ENCODE data around the gene RHOBTB3.
A peak's percentile ranks its signal among the peaks of the same experiment; 100 is the strongest.

RHOBTB3 gene

GRCh38 chr5:95823738-95824609, 92.8 kb downstream of the RHOBTB3 start:
- peak; percentile 77 for ATAC-seq

GRCh38 chr5:95824747-95825146, 93.6 kb downstream of the RHOBTB3 start:
- ATAC-seq: no peak
- TF ChIP-seq ZFP3 (CRISPR knock-in tag; IDR thresholded peaks at IDR 0.05) (no peak), POU6F1 (CRISPR knock-in tag; IDR thresholded peaks at IDR 0.05; ENCODE audit: borderline replicate concordance, low read depth) (no peak), TSHZ2 (CRISPR knock-in tag; IDR thresholded peaks at IDR 0.05) (no peak), CREB5 (CRISPR knock-in tag; IDR thresholded peaks at IDR 0.05; ENCODE audit: low read depth) (no peak), CSRNP3 (CRISPR knock-in tag; IDR thresholded peaks at IDR 0.05) (no peak), OSR1 (CRISPR knock-in tag; IDR thresholded peaks at IDR 0.05) (no peak), ZNF565 (CRISPR knock-in tag; conservative IDR thresholded peaks at IDR 0.05; ENCODE audit: low read depth) (no peak)

More at GRCh38 chr5:95823738-95824609, 92.8 kb downstream of the RHOBTB3 start:
- TF ChIP-seq OSR1 (CRISPR knock-in tag; IDR thresholded peaks at IDR 0.05) (no peak), CREB5 (CRISPR knock-in tag; IDR thresholded peaks at IDR 0.05; ENCODE audit: low read depth) (no peak), RARB (CRISPR knock-in tag; IDR thresholded peaks at IDR 0.05) (no peak), ZNF70 (CRISPR knock-in tag; IDR thresholded peaks at IDR 0.05) (no peak), ESRRG (CRISPR knock-in tag; IDR thresholded peaks at IDR 0.05) (no peak)

- no peak for ATAC-seq
- TF ChIP-seq RARB (CRISPR knock-in tag; IDR thresholded peaks at IDR 0.05): no peak
- no peak for TF ChIP-seq TCF4 (CRISPR knock-in tag; IDR thresholded peaks at IDR 0.05; ENCODE audit: borderline replicate concordance)
- TF ChIP-seq OSR1 (CRISPR knock-in tag; IDR thresholded peaks at IDR 0.05): no peak
- no peak for TF ChIP-seq ISL1 (CRISPR knock-in tag; IDR thresholded peaks at IDR 0.05)
These were observed 94.4 kb downstream of the RHOBTB3 start for GRCh38 chr5:95825495-95825894.

- no peak for ATAC-seq
- no peak for TF ChIP-seq ZNF8 (CRISPR knock-in tag; IDR thresholded peaks at IDR 0.05)
- no peak for TF ChIP-seq ZNF565 (CRISPR knock-in tag; conservative IDR thresholded peaks at IDR 0.05; ENCODE audit: low read depth)
- TF ChIP-seq ESRRG (CRISPR knock-in tag; IDR thresholded peaks at IDR 0.05): no peak
- TF ChIP-seq GLIS3 (CRISPR knock-in tag; IDR thresholded peaks at IDR 0.05): no peak
- no peak for TF ChIP-seq PATZ1 (CRISPR knock-in tag; IDR thresholded peaks at IDR 0.05; ENCODE audit: borderline replicate concordance)
- TF ChIP-seq POU6F1 (CRISPR knock-in tag; IDR thresholded peaks at IDR 0.05; ENCODE audit: borderline replicate concordance, low read depth): no peak
- no peak for TF ChIP-seq SNAI2 (CRISPR knock-in tag; IDR thresholded peaks at IDR 0.05)
- TF ChIP-seq ZNF70 (CRISPR knock-in tag; IDR thresholded peaks at IDR 0.05): no peak
- TF ChIP-seq CSRNP3 (CRISPR knock-in tag; IDR thresholded peaks at IDR 0.05): no peak
- TF ChIP-seq CSDC2 (CRISPR knock-in tag; IDR thresholded peaks at IDR 0.05): no peak
- TF ChIP-seq TCF4 (CRISPR knock-in tag; IDR thresholded peaks at IDR 0.05; ENCODE audit: borderline replicate concordance): no peak
- TF ChIP-seq TOX (CRISPR knock-in tag; IDR thresholded peaks at IDR 0.05; ENCODE audit: borderline replicate concordance): no peak
These were observed 96.1 kb downstream of the RHOBTB3 start for GRCh38 chr5:95826949-95827891.

Measured in SK-N-SH treated with all-trans-retinoic acid at 6 μM for 48 hours (cell line).